ENCODE results near the gene DNER.

DNA sequence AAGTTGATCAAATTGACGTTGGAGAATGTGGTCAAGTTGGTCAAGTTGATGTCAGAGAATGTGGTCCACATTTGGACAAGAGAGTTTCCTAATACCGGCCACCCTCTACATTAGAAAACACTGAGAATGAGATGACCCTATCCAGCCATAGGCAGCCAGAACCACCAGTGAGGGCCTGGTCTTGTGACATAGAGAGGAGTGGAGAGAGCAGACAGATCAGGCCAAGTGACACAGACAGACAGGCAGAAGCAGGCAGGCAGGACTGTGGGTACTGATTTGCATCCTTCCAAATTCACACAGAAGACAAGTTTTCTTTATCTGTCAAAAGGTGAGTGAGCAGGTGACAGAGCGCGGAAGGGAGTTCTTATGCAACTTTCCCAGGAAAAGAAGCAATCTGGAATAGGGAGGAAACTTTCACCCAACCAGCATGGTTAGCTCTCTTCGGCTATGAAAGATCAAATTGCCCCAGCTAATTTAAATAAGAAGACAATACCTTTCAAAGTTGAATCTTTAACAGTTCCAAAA, 334.2 kb downstream of the DNER start:
- TF ChIP-seq, protein P1, sequence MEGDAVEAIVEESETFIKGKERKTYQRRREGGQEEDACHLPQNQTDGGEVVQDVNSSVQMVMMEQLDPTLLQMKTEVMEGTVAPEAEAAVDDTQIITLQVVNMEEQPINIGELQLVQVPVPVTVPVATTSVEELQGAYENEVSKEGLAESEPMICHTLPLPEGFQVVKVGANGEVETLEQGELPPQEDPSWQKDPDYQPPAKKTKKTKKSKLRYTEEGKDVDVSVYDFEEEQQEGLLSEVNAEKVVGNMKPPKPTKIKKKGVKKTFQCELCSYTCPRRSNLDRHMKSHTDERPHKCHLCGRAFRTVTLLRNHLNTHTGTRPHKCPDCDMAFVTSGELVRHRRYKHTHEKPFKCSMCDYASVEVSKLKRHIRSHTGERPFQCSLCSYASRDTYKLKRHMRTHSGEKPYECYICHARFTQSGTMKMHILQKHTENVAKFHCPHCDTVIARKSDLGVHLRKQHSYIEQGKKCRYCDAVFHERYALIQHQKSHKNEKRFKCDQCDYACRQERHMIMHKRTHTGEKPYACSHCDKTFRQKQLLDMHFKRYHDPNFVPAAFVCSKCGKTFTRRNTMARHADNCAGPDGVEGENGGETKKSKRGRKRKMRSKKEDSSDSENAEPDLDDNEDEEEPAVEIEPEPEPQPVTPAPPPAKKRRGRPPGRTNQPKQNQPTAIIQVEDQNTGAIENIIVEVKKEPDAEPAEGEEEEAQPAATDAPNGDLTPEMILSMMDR (IDR thresholded peaks at IDR 0.05), result no peak
- TF ChIP-seq POLR2A (IDR thresholded peaks at IDR 0.05), result no peak
- no peak for TF ChIP-seq POLR2AphosphoS5 (IDR thresholded peaks at IDR 0.05)
